OCI-LY7 (cell line): ENCODE data around the gene RRP1B. TPM values are rescaled to one million over a fixed set of nuclear protein-coding genes. Genes with fewer than 3 reads are reported as not detected.

Experiments used
- BruUV-seq: library from RNA; stranded (reverse); fragments of 400-500 nt; replicated peaks from 2 replicates; lab custom pipeline; 2021; lab: Mats Ljungman, UMichigan
- CTCF ChIA-PET: fragments of 300-600 bp; sonication (Branson Sonifier 250); formaldehyde crosslinking; loops from one replicate; lab custom pipeline; 2022; ENCODE audit warnings: antibody characterized with exemption; ENCODE audit not compliant: unreplicated experiment; lab: Charles Lee
- POLR2A ChIA-PET: fragments of 300-600 bp; sonication (Branson Sonifier 250); formaldehyde crosslinking; loops from one replicate; lab custom pipeline; 2022; ENCODE audit warnings: antibody characterized with exemption; lab: Charles Lee
- DNase-seq: peaks from one replicate; pipeline ENCODE4 v3.0.0-alpha.2; 2015; ENCODE audit warnings: low spot score
- H2AFZ ChIP-seq: fragments of 200-600 bp; sonication (generic), shearing (Covaris generic); 2 replicates; pipeline ENCODE4 v1.6.1; 2014; ENCODE audit warnings: mild to moderate bottlenecking, antibody characterized with exemption, low read length, moderate library complexity
- H3K27ac ChIP-seq: fragments of 200-600 bp; sonication (generic); 2 replicates; pipeline ENCODE4 v1.5.1; 2014; ENCODE audit warnings: mixed run types, low read depth, mild to moderate bottlenecking, moderate library complexity, low read length, inconsistent platforms; ENCODE audit not compliant: poor library complexity, severe bottlenecking
- H3K36me3 ChIP-seq: fragments of 200-600 bp; sonication (generic); 2 replicates; pipeline ENCODE4 v1.6.1; 2014; ENCODE audit warnings: mild to moderate bottlenecking, antibody characterized with exemption, low read length, moderate library complexity, mixed read lengths; ENCODE audit not compliant: insufficient read depth
- H3K4me1 ChIP-seq: fragments of 200-600 bp; sonication (generic); 2 replicates; pipeline ENCODE4 v1.5.1; 2014; ENCODE audit warnings: mild to moderate bottlenecking, low read length; ENCODE audit not compliant: insufficient read depth, poor library complexity, severe bottlenecking
- H3K4me2 ChIP-seq: fragments of 200-600 bp; sonication (generic); 2 replicates; pipeline ENCODE4 v1.6.1; 2014; ENCODE audit warnings: mild to moderate bottlenecking, low read length
- H3K4me3 ChIP-seq: fragments of 200-600 bp; sonication (generic); 2 replicates; pipeline ENCODE4 v1.5.1; 2014; ENCODE audit warnings: mild to moderate bottlenecking, low read depth, low read length; ENCODE audit not compliant: poor library complexity, severe bottlenecking
- H3K79me2 ChIP-seq: fragments of 200-600 bp; sonication (generic); 2 replicates; pipeline ENCODE4 v1.6.1; 2016; ENCODE audit warnings: low read depth, mild to moderate bottlenecking, low read length, moderate library complexity, mixed read lengths; ENCODE audit not compliant: insufficient read depth
- H3K9me2 ChIP-seq: fragments of 200-600 bp; sonication (generic); 2 replicates; pipeline ENCODE4 v1.6.1; 2016; ENCODE audit warnings: mild to moderate bottlenecking, low read length, mixed read lengths; ENCODE audit not compliant: insufficient read depth
- H3K9me3 ChIP-seq: fragments of 200-600 bp; sonication (generic); 2 replicates; pipeline ENCODE4 v1.6.1; 2014; ENCODE audit warnings: mild to moderate bottlenecking, mixed run types, low read length, mixed read lengths
- H4K20me1 ChIP-seq: fragments of 200-600 bp; sonication (generic); 2 replicates; pipeline ENCODE4 v1.6.1; 2014; ENCODE audit warnings: mild to moderate bottlenecking, antibody characterized with exemption, low read length, moderate library complexity, mixed read lengths; ENCODE audit not compliant: insufficient read depth
- EZH2phosphoT487 ChIP-seq: fragments of 200-600 bp; sonication (generic); IDR thresholded peaks from 2 replicates; pipeline ENCODE4 v1.6.1; 2018; ENCODE audit warnings: low read depth, borderline replicate concordance, mild to moderate bottlenecking, mixed run types, antibody characterized with exemption, low read length, moderate library complexity, mixed read lengths
- intact Hi-C: fragments of 100-400 bp; cut with micrococcal nuclease; formaldehyde crosslinking; loops from one replicate; pipeline ENCODE4 v1.10.0; 2022; ENCODE audit not compliant: unreplicated experiment
- total RNA-seq, 2 experiments: library from RNA; depleted of rRNA in 1 of 2; stranded (reverse); fragments of >200 nt in 1 of 2; shearing (Covaris generic) in 1 of 2; gene quantifications; 2 replicates each; pipeline ENCODE4 v1.2.3, GENCODE V29; 2014 to 2022
- TF ChIP-seq, protein P1 (sequence below): fragments of 200-600 bp; sonication (generic); conservative IDR thresholded peaks from 2 replicates; pipeline ENCODE4 v1.5.1; 2014; ENCODE audit warnings: mild to moderate bottlenecking, antibody characterized with exemption, low read length, moderate library complexity, mixed read lengths

The RRP1B gene
- total RNA-seq, 2 experiments from 2014 or later: 58.6 to 74.5 TPM

DNA sequence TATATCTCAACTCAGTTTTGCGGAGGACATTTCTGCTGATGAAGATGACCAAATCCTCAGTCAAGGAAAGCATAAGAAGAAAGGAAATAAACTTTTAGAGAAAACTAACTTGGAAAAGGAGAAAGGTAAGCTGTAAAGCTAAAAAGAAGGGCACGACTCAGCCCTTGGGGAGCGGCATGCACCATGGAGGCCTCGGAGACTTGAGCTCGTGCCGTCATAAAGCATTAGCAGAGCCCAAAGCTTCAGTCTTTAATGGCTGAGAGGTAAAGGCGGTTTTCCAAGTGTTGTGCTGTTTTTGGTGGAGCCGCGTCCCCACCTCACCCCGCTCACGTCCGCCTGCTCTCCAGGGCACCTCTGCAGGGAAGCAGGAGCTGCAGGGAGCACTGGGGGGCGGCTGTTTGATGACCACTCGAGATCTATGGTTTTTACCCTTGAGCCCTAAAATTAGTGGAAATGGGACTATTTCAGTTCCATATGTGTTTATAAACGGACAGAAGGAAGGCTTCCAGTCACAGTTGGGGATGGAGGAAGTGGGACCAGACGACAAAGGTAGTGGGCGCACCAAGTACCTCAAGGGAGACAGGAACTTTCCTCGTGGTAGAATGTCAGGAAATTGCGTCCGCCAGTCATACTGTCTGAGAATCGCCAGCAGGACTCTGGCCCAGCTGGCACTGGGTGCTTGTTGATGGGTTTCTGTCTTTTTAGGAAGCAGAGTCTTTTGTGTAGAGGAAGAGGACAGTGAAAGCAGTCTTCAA, 27.6 kb downstream of the RRP1B start:
- Histone ChIP-seq H4K20me1 (no peaks in the 10 kb centered on the region), H3K4me1 (no peaks in the 10 kb centered on the region), H3K36me3 (peaks cover 98% of the 10 kb centered on the region), H3K27ac (no peak overlapping the region), H3K9me3 (no peaks in the 10 kb centered on the region), H3K4me3 (no peak overlapping the region), H2AFZ (no peak overlapping the region), H3K9me2 (no peaks in the 10 kb centered on the region), H3K4me2 (no peak overlapping the region), H3K79me2 (no peaks in the 10 kb centered on the region)
- ChIA-PET CTCF (interaction anchor here (0.5 kb wide), 1 partner anchor 37 kb away, joined by 3 read pairs; no protein-coding TSS in a partner anchor), POLR2A (interaction anchor here (0.6 kb wide), 1 partner anchor 228 kb away, joined by 3 read pairs; no protein-coding TSS in a partner anchor)
- no TSS peak for BruUV-seq
- no peak for TF ChIP-seq EZH2phosphoT487
- TF ChIP-seq, protein P1, sequence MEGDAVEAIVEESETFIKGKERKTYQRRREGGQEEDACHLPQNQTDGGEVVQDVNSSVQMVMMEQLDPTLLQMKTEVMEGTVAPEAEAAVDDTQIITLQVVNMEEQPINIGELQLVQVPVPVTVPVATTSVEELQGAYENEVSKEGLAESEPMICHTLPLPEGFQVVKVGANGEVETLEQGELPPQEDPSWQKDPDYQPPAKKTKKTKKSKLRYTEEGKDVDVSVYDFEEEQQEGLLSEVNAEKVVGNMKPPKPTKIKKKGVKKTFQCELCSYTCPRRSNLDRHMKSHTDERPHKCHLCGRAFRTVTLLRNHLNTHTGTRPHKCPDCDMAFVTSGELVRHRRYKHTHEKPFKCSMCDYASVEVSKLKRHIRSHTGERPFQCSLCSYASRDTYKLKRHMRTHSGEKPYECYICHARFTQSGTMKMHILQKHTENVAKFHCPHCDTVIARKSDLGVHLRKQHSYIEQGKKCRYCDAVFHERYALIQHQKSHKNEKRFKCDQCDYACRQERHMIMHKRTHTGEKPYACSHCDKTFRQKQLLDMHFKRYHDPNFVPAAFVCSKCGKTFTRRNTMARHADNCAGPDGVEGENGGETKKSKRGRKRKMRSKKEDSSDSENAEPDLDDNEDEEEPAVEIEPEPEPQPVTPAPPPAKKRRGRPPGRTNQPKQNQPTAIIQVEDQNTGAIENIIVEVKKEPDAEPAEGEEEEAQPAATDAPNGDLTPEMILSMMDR: no peak
- intact Hi-C loops: no loop called here
- DNase-seq: no peak

DNA sequence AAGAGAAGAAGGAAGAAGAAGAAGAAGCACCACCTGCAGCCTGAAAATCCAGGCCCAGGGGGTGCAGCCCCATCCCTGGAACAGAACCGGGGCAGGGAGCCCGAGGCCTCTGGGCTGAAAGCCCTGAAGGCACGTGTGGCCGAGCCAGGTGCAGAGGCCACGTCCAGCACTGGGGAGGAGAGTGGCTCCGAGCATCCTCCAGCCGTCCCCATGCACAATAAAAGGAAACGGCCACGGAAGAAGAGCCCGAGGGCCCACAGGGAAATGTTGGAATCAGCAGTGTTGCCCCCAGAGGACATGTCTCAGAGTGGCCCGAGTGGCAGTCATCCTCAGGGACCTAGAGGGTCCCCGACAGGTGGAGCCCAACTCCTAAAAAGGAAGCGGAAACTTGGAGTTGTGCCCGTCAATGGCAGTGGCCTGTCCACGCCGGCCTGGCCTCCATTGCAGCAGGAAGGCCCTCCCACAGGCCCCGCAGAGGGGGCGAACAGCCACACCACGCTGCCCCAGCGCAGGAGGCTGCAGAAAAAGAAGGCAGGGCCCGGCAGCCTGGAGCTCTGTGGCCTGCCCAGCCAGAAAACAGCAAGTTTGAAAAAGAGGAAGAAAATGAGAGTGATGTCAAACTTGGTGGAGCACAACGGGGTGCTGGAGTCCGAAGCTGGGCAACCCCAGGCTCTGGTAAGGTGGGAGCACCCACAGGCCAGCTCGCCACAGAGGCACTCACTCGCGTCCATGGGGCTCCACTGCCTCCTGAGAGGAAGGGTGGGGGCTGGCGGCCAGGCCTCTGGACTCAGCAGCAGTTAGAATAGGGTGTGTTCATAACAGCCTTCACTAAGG, 28.4 kb downstream of the RRP1B start:
- H3K4me2 ChIP-seq: no peak overlapping the region
- no peaks in the 10 kb centered on the region for H3K9me2 ChIP-seq
- BruUV-seq: TSS peak; percentile 72
- TF ChIP-seq, protein P1: no peak
- no peak for TF ChIP-seq EZH2phosphoT487
- no peaks in the 10 kb centered on the region for H3K79me2 ChIP-seq
- H3K4me1 ChIP-seq: no peaks in the 10 kb centered on the region
- CTCF ChIA-PET: no interaction called here
- no peak for DNase-seq
- H3K36me3 ChIP-seq: peaks cover 98% of the 10 kb centered on the region
- POLR2A ChIA-PET: no interaction called here
- no peaks in the 10 kb centered on the region for H4K20me1 ChIP-seq
- intact Hi-C loops: no loop called here
- H3K9me3 ChIP-seq: no peaks in the 10 kb centered on the region
- no peak overlapping the region for H2AFZ ChIP-seq
- H3K27ac ChIP-seq: no peak overlapping the region
- no peak overlapping the region for H3K4me3 ChIP-seq
